Heart left ventricle (tissue), 16 donors: Measurements from ENCODE around the gene SEMA6A. TPM values are rescaled to one million over a fixed set of nuclear protein-coding genes. Genes with fewer than 3 reads are reported as not detected.

Experiments
- ATAC-seq, 4 donors: fragments of 200-7000 bp; cut with Tn5 transposase; one replicate each; pipeline ENCODE4 v1.9.1; 2020 to 2022; ENCODE audit warnings: moderate library complexity in 4 of 4, mild to moderate bottlenecking in 3 of 4, moderate number of reproducible peaks in 1 of 4
- DNase-seq, 5 donors: peaks; one replicate each; pipeline ENCODE4 v3.0.0-alpha.2; 2020
- H3K27ac ChIP-seq, 12 donors: fragments of 200-600 bp; sonication (generic) in 4 of 12; one replicate each; pipeline versions ENCODE4 v1.5.0 to v1.8.0; 2016 to 2022; ENCODE audit warnings: mild to moderate bottlenecking in 2 of 12
- H3K27me3 ChIP-seq, 9 donors: fragments of 200-600 bp; sonication (generic) in 2 of 9; one replicate each; pipeline versions ENCODE4 v1.5.1 to v1.8.0; 2016 to 2022; ENCODE audit warnings: mild to moderate bottlenecking in 3 of 9
- H3K36me3 ChIP-seq, 9 donors: fragments of 200-600 bp; sonication (generic) in 2 of 9; one replicate each; pipeline versions ENCODE4 v1.5.0 to v1.8.0; 2018 to 2022; ENCODE audit warnings: mild to moderate bottlenecking in 2 of 9
- H3K4me1 ChIP-seq, 12 donors: fragments of 200-600 bp; sonication (generic) in 4 of 12; one replicate each; pipeline versions ENCODE4 v1.5.0 to v1.8.0; 2016 to 2022; ENCODE audit warnings: mild to moderate bottlenecking in 3 of 12
- H3K4me3 ChIP-seq, 12 donors: fragments of 200-600 bp; sonication (generic) in 4 of 12; one replicate each; pipeline versions ENCODE4 v1.5.0 to v1.8.0; 2017 to 2022; ENCODE audit warnings: mild to moderate bottlenecking in 9 of 12, moderate library complexity in 4 of 12
- H3K9me3 ChIP-seq, 12 donors: fragments of 200-600 bp; sonication (generic) in 4 of 12; one replicate each; pipeline versions ENCODE4 v1.5.0 to v1.8.0; 2016 to 2022; ENCODE audit warnings: mild to moderate bottlenecking in 1 of 12
- CTCF ChIP-seq, 12 donors: fragments of 200-600 bp; sonication (generic) in 4 of 12; IDR thresholded peaks; one replicate each; pipeline versions ENCODE4 v1.5.0 to v1.8.0; 2018 to 2022; ENCODE audit warnings: antibody characterized with exemption in 12 of 12, mild to moderate bottlenecking in 5 of 12
- POLR2A ChIP-seq, 2 donors: fragments of 450-650 bp; IDR thresholded peaks; one replicate each; pipeline ENCODE4 v1.6.1; 2017; ENCODE audit warnings: antibody characterized with exemption in 2 of 2, mild to moderate bottlenecking in 2 of 2, moderate library complexity in 2 of 2
- WGBS, 4 donors: extraction: QIAGEN DNeasy Blood & Tissue Kit in 2 of 4; methylation state at CpG; one replicate each; pipeline versions ENCODE4 v1.1.5 to v1.1.7; 2013 to 2018; 5-methylcytosine and 5-hydroxymethylcytosine counted together
- intact Hi-C, 10 donors: fragments of 100-400 bp; cut with DNase I; formaldehyde crosslinking; loops; one replicate each; pipeline versions ENCODE4 v1.11.1 to v1.14.2; 2022
- polyA plus RNA-seq, 2 donors: library from polyadenylated mRNA; stranded (reverse); fragments of 200-250 nt; gene quantifications; one replicate each; pipeline ENCODE4 v1.2.3, GENCODE V29; 2013
- total RNA-seq, 9 donors: library from RNA; depleted of rRNA in 2 of 9; stranded (reverse); fragments of >200 nt in 2 of 9; fragmentation: NEBNext Ultra II Directional in 3 of 9; extraction: Animal tissue kit (Norgen Biotek cat#: 25700) in 3 of 9; gene quantifications; one replicate each; pipeline versions ENCODE4 v1.1.0 to v1.2.4, GENCODE V29; 2016 to 2023
- donor health status: ischemic (EF 13 %, LVEDD 7.1; RV severe dilation, severe dysfunction).
- donor health status: healthy with polysubstance abuse.
- donor health status: DM: no; HTN: yes; CAD: no.
- donor health status: DM: no; HTN: no; CAD: no.
- donor health status: ischemic (EF 25% LVEDD 6.9; RV normal size, moderate dysfunction).
- donor health status: ischemic (EF 25% LVEDD 5.7; RV mildly dilated, moderate dysfunction).
- donor health status: healthy.
- donor health status: DM: yes; HTN: yes; CAD: no.
- donor health status: ischemic (EF 35%, LVEDD 5.7; RV mildly dilated, moderate dysfunction).
- donor health status: nonischemic (EF 11% LVEDD 7.7; RV severe dilation, severe dysfunction).
- donor health status: DM: yes; HTN: yes; CAD: no.
- donor health status: PGD.
- donor health status: ischemic (EF 29% LVEDD 5.4; RV normal size, mild dysfunction).
- donor health status: nonischemic (EF 23%, LVEDD 6.1; RV moderate dilation, normal function).

SEMA6A gene
- total and polyA plus RNA-seq, 11 donors: 2.2 to 12.7 (median 6.3) TPM

- H3K4me1 ChIP-seq: peaks cover 0 to 36% (median 18%) of the 10 kb centered on the region in 12 donors
- TF ChIP-seq CTCF (IDR thresholded peaks at IDR 0.05): no peak
- TF ChIP-seq POLR2A (IDR thresholded peaks at IDR 0.05): no peak
- ATAC-seq (no peak), DNase-seq (no peak)
- intact Hi-C loops: no loop called here
- H3K36me3 ChIP-seq: no peaks in the 10 kb centered on the region
- no peak overlapping the region for H3K4me3 ChIP-seq
- H3K9me3 ChIP-seq: no peaks in the 10 kb centered on the region
- no peaks in the 10 kb centered on the region for H3K27me3 ChIP-seq
- WGBS, 4 donors: 34 to 47% (median 40%) methylated on average over 3 of the region's 3 CpGs
- H3K27ac ChIP-seq: no peak overlapping the region
Measured at GRCh38 chr5:116532762-116533525, 41.7 kb downstream of the SEMA6A start.

GRCh38 chr5:116531635-116532034 is 43.0 kb downstream of the SEMA6A start:
- DNase-seq (no peak), ATAC-seq (no peak)
- TF ChIP-seq POLR2A (IDR thresholded peaks at IDR 0.05) (no peak), CTCF (IDR thresholded peaks at IDR 0.05) (no peak)
- intact Hi-C loops: no loop called here
- 73 to 87% (median 78%) methylated on average over 1 of the region's 1 CpG for WGBS, 4 donors
- Histone ChIP-seq H3K27ac (no peak overlapping the region), H3K27me3 (no peaks in the 10 kb centered on the region), H3K4me1 (peaks cover 0 to 44% (median 14%) of the 10 kb centered on the region in 12 donors), H3K9me3 (no peaks in the 10 kb centered on the region), H3K36me3 (no peaks in the 10 kb centered on the region), H3K4me3 (no peak overlapping the region)

GRCh38 chr5:116531117-116531516 is 43.5 kb downstream of the SEMA6A start:
- Histone ChIP-seq H3K4me3 (no peak overlapping the region), H3K4me1 (peaks cover 0 to 39% (median 12%) of the 10 kb centered on the region in 12 donors), H3K27ac (no peak overlapping the region), H3K36me3 (no peaks in the 10 kb centered on the region), H3K27me3 (no peaks in the 10 kb centered on the region), H3K9me3 (no peaks in the 10 kb centered on the region)
- TF ChIP-seq CTCF (IDR thresholded peaks at IDR 0.05): no peak
- no peak for TF ChIP-seq POLR2A (IDR thresholded peaks at IDR 0.05)
- 86 to 91% (median 88%) methylated on average over 5 of the region's 5 CpGs for WGBS, 4 donors
- intact Hi-C loops: no loop called here
- DNase-seq (no peak), ATAC-seq (no peak)

GRCh38 chr5:116530276-116530675 is 44.3 kb downstream of the SEMA6A start:
- no peak for DNase-seq
- WGBS, 4 donors: 73 to 83% (median 77%) methylated on average over 4 of the region's 4 CpGs
- TF ChIP-seq CTCF (IDR thresholded peaks at IDR 0.05): no peak
- no peak for TF ChIP-seq POLR2A (IDR thresholded peaks at IDR 0.05)
- no peak overlapping the region for H3K4me3 ChIP-seq
- no peaks in the 10 kb centered on the region for H3K36me3 ChIP-seq
- ATAC-seq: no peak
- H3K4me1 ChIP-seq: peaks cover 0 to 33% (median 11%) of the 10 kb centered on the region in 12 donors
- H3K27ac ChIP-seq: peak overlapping the region in 1 of 12 donors; percentile 3
- no peaks in the 10 kb centered on the region for H3K27me3 ChIP-seq
- intact Hi-C loops: no loop called here
- no peaks in the 10 kb centered on the region for H3K9me3 ChIP-seq
